ENCODE data around the gene PHACTR1.
A peak's percentile ranks its signal among the peaks of the same experiment; 100 is the strongest.

Gene PHACTR1

GRCh38 chr6:13101409-13101808, 384.8 kb downstream of the PHACTR1 start:
- no peak overlapping the region for H4K91ac ChIP-seq (ENCODE audit: low read depth, low read length, poor library complexity)
- WGBS, 2 donors (ENCODE audit: extremely low coverage in 2 of 2, insufficient read length in 2 of 2, insufficient replicate concordance in 1 of 2) = no CpG with 5 or more reads among the region's 5 CpGs
- peaks cover 0 to 2% of the 10 kb centered on the region in 2 donors for H3K9me3 ChIP-seq (replicated peaks in 1 of 2; ENCODE audit: control insufficient read depth in 2 of 2, insufficient read depth in 1 of 2, low read depth in 1 of 2, low read length in 2 of 2)
- no peaks in the 10 kb centered on the region for H3K27me3 ChIP-seq (ENCODE audit: control insufficient read depth in 3 of 3, insufficient read depth in 3 of 3, low read depth in 1 of 3, low read length in 3 of 3)
- H4K8ac ChIP-seq (ENCODE audit: low read depth, low read length) = no peak overlapping the region
- peaks cover 0 to 6% of the 10 kb centered on the region in 2 donors for H3K4me1 ChIP-seq (ENCODE audit: control insufficient read depth in 2 of 2, insufficient read depth in 1 of 2, low read depth in 1 of 2, low read length in 2 of 2)
- H3K4ac ChIP-seq (ENCODE audit: low read length) = no peak overlapping the region
- peak overlapping the region; percentile 0 for H3K27ac ChIP-seq (replicated peaks; ENCODE audit: low read length)
- no peaks in the 10 kb centered on the region for H3K36me3 ChIP-seq (replicated peaks in 1 of 2; ENCODE audit: control insufficient read depth in 2 of 2, insufficient read depth in 2 of 2, low read length in 2 of 2)
- H2BK12ac ChIP-seq (ENCODE audit: low read length) = no peak overlapping the region
- no peak overlapping the region for H3K4me2 ChIP-seq (ENCODE audit: insufficient read depth, low read length, poor library complexity, severe bottlenecking)
- DNase-seq (ENCODE audit: low spot score) = no peak
- H2AFZ ChIP-seq (ENCODE audit: low read length) = no peak overlapping the region
- no peak overlapping the region for H2BK15ac ChIP-seq (ENCODE audit: low read length)
- no peak overlapping the region for H2BK120ac ChIP-seq (ENCODE audit: low read depth, low read length)
- no peak overlapping the region for H3K9ac ChIP-seq (ENCODE audit: low read depth, low read length, poor library complexity)
- no peak overlapping the region for H3K23ac ChIP-seq (ENCODE audit: low read depth, low read length, poor library complexity)
- H3K14ac ChIP-seq (ENCODE audit: low read length) = no peak overlapping the region
- no peak overlapping the region for H2BK5ac ChIP-seq (ENCODE audit: low read length)
- no peak overlapping the region for H3K18ac ChIP-seq (ENCODE audit: low read length)
- no peak overlapping the region for H2AK5ac ChIP-seq (ENCODE audit: low read depth, low read length)
- no peaks in the 10 kb centered on the region for H3K79me1 ChIP-seq (ENCODE audit: low read depth, low read length)
- H3K4me3 ChIP-seq (ENCODE audit: low read length in 2 of 2) = no peak overlapping the region

GRCh38 chr6:13101985-13102384, 385.4 kb downstream of the PHACTR1 start:
- no CpG with 5 or more reads among the region's 2 CpGs for WGBS, 2 donors (ENCODE audit: extremely low coverage in 2 of 2, insufficient read length in 2 of 2, insufficient replicate concordance in 1 of 2)
- DNase-seq (ENCODE audit: low spot score) = no peak

GRCh38 chr6:13103169-13103568, 386.6 kb downstream of the PHACTR1 start:
- H2AK5ac ChIP-seq (ENCODE audit: low read depth, low read length) = no peak overlapping the region
- H3K4me2 ChIP-seq (ENCODE audit: insufficient read depth, low read length, poor library complexity, severe bottlenecking) = no peak overlapping the region
- no peak overlapping the region for H2BK15ac ChIP-seq (ENCODE audit: low read length)
- H3K27me3 ChIP-seq (ENCODE audit: control insufficient read depth in 3 of 3, insufficient read depth in 3 of 3, low read depth in 1 of 3, low read length in 3 of 3) = no peaks in the 10 kb centered on the region
- H3K23ac ChIP-seq (ENCODE audit: low read depth, low read length, poor library complexity) = no peak overlapping the region
- no peak overlapping the region for H4K91ac ChIP-seq (ENCODE audit: low read depth, low read length, poor library complexity)
- no peak overlapping the region for H2BK5ac ChIP-seq (ENCODE audit: low read length)
- H2BK12ac ChIP-seq (ENCODE audit: low read length) = no peak overlapping the region
- no peak overlapping the region for H4K8ac ChIP-seq (ENCODE audit: low read depth, low read length)
- H3K27ac ChIP-seq (replicated peaks; ENCODE audit: low read length) = no peak overlapping the region
- no peak overlapping the region for H3K18ac ChIP-seq (ENCODE audit: low read length)
- H2AFZ ChIP-seq (ENCODE audit: low read length) = no peak overlapping the region
- H3K79me1 ChIP-seq (ENCODE audit: low read depth, low read length) = no peaks in the 10 kb centered on the region
- H3K9ac ChIP-seq (ENCODE audit: low read depth, low read length, poor library complexity) = no peak overlapping the region
- H3K14ac ChIP-seq (ENCODE audit: low read length) = no peak overlapping the region
- no peaks in the 10 kb centered on the region for H3K36me3 ChIP-seq (replicated peaks in 1 of 2; ENCODE audit: control insufficient read depth in 2 of 2, insufficient read depth in 2 of 2, low read length in 2 of 2)
- H3K4ac ChIP-seq (ENCODE audit: low read length) = no peak overlapping the region
- no peak overlapping the region for H3K4me3 ChIP-seq (ENCODE audit: low read length in 2 of 2)
- H3K4me1 ChIP-seq (ENCODE audit: control insufficient read depth in 2 of 2, insufficient read depth in 1 of 2, low read depth in 1 of 2, low read length in 2 of 2) = peaks cover 0 to 6% of the 10 kb centered on the region in 2 donors
- DNase-seq (ENCODE audit: low spot score) = no peak
- peaks cover 0 to 2% of the 10 kb centered on the region in 2 donors for H3K9me3 ChIP-seq (replicated peaks in 1 of 2; ENCODE audit: control insufficient read depth in 2 of 2, insufficient read depth in 1 of 2, low read depth in 1 of 2, low read length in 2 of 2)
- H2BK120ac ChIP-seq (ENCODE audit: low read depth, low read length) = no peak overlapping the region

More at GRCh38 chr6:13101985-13102384, 385.4 kb downstream of the PHACTR1 start:
- Histone ChIP-seq H2BK15ac (ENCODE audit: low read length) (no peak overlapping the region), H3K18ac (ENCODE audit: low read length) (no peak overlapping the region), H4K91ac (ENCODE audit: low read depth, low read length, poor library complexity) (no peak overlapping the region), H4K8ac (ENCODE audit: low read depth, low read length) (no peak overlapping the region), H3K79me1 (ENCODE audit: low read depth, low read length) (no peaks in the 10 kb centered on the region), H3K14ac (ENCODE audit: low read length) (no peak overlapping the region), H3K27me3 (ENCODE audit: control insufficient read depth in 3 of 3, insufficient read depth in 3 of 3, low read depth in 1 of 3, low read length in 3 of 3) (no peaks in the 10 kb centered on the region), H3K4me2 (ENCODE audit: insufficient read depth, low read length, poor library complexity, severe bottlenecking) (no peak overlapping the region), H3K4me3 (ENCODE audit: low read length in 2 of 2) (no peak overlapping the region), H3K23ac (ENCODE audit: low read depth, low read length, poor library complexity) (no peak overlapping the region), H3K27ac (replicated peaks; ENCODE audit: low read length) (no peak overlapping the region), H3K9ac (ENCODE audit: low read depth, low read length, poor library complexity) (no peak overlapping the region), H2BK5ac (ENCODE audit: low read length) (no peak overlapping the region), H2BK120ac (ENCODE audit: low read depth, low read length) (no peak overlapping the region), H3K4ac (ENCODE audit: low read length) (no peak overlapping the region), H2BK12ac (ENCODE audit: low read length) (no peak overlapping the region), H3K9me3 (replicated peaks in 1 of 2; ENCODE audit: control insufficient read depth in 2 of 2, insufficient read depth in 1 of 2, low read depth in 1 of 2, low read length in 2 of 2) (peaks cover 0 to 2% of the 10 kb centered on the region in 2 donors), H2AFZ (ENCODE audit: low read length) (no peak overlapping the region), H3K4me1 (ENCODE audit: control insufficient read depth in 2 of 2, insufficient read depth in 1 of 2, low read depth in 1 of 2, low read length in 2 of 2) (peaks cover 0 to 6% of the 10 kb centered on the region in 2 donors), H2AK5ac (ENCODE audit: low read depth, low read length) (no peak overlapping the region), H3K36me3 (replicated peaks in 1 of 2; ENCODE audit: control insufficient read depth in 2 of 2, insufficient read depth in 2 of 2, low read length in 2 of 2) (no peaks in the 10 kb centered on the region)

- no peak overlapping the region for H3K18ac ChIP-seq (ENCODE audit: low read length)
- H2BK5ac ChIP-seq (ENCODE audit: low read length) = no peak overlapping the region
- no peak overlapping the region for H2BK12ac ChIP-seq (ENCODE audit: low read length)
- H2BK120ac ChIP-seq (ENCODE audit: low read depth, low read length) = no peak overlapping the region
- H3K4me2 ChIP-seq (ENCODE audit: insufficient read depth, low read length, poor library complexity, severe bottlenecking) = no peak overlapping the region
- H3K27me3 ChIP-seq (ENCODE audit: control insufficient read depth in 3 of 3, insufficient read depth in 3 of 3, low read depth in 1 of 3, low read length in 3 of 3) = no peaks in the 10 kb centered on the region
- H3K9me3 ChIP-seq (replicated peaks in 1 of 2; ENCODE audit: control insufficient read depth in 2 of 2, insufficient read depth in 1 of 2, low read depth in 1 of 2, low read length in 2 of 2) = peaks cover 0 to 2% of the 10 kb centered on the region in 2 donors
- no peaks in the 10 kb centered on the region for H3K79me1 ChIP-seq (ENCODE audit: low read depth, low read length)
- H4K8ac ChIP-seq (ENCODE audit: low read depth, low read length) = no peak overlapping the region
- H2AFZ ChIP-seq (ENCODE audit: low read length) = no peak overlapping the region
- H2BK15ac ChIP-seq (ENCODE audit: low read length) = no peak overlapping the region
- no peak overlapping the region for H3K23ac ChIP-seq (ENCODE audit: low read depth, low read length, poor library complexity)
- H3K4me1 ChIP-seq (ENCODE audit: control insufficient read depth in 2 of 2, insufficient read depth in 1 of 2, low read depth in 1 of 2, low read length in 2 of 2) = peaks cover 0 to 6% of the 10 kb centered on the region in 2 donors
- WGBS, 2 donors (ENCODE audit: extremely low coverage in 2 of 2, insufficient read length in 2 of 2, insufficient replicate concordance in 1 of 2) = no CpG with 5 or more reads among the region's 5 CpGs
- no peak overlapping the region for H4K91ac ChIP-seq (ENCODE audit: low read depth, low read length, poor library complexity)
- peak overlapping the region; percentile 61 for H2AK5ac ChIP-seq (ENCODE audit: low read depth, low read length)
- no peak overlapping the region for H3K4me3 ChIP-seq (ENCODE audit: low read length in 2 of 2)
- no peak overlapping the region for H3K4ac ChIP-seq (ENCODE audit: low read length)
- no peak overlapping the region for H3K14ac ChIP-seq (ENCODE audit: low read length)
- H3K9ac ChIP-seq (ENCODE audit: low read depth, low read length, poor library complexity) = no peak overlapping the region
- DNase-seq (ENCODE audit: low spot score) = no peak
- no peak overlapping the region for H3K27ac ChIP-seq (replicated peaks; ENCODE audit: low read length)
- H3K36me3 ChIP-seq (replicated peaks in 1 of 2; ENCODE audit: control insufficient read depth in 2 of 2, insufficient read depth in 2 of 2, low read length in 2 of 2) = no peaks in the 10 kb centered on the region
These were observed 388.6 kb downstream of the PHACTR1 start for GRCh38 chr6:13105139-13105538.
